Body of pancreas (tissue), 4 donors: ENCODE results near the gene IP6K3. TPM values are rescaled to one million over a fixed set of nuclear protein-coding genes. Genes with fewer than 3 reads are reported as not detected.
A peak's percentile ranks its signal among the peaks of the same experiment; 100 is the strongest.

Experiments
- ATAC-seq: fragments of 150-250 bp; one replicate; pipeline ENCODE4 v1.9.1; 2016
- DNase-seq, 4 donors: peaks; one replicate each; pipeline ENCODE4 v3.0.0-alpha.2; 2019
- H3K27ac ChIP-seq, 4 donors: fragments of 200-600 bp; sonication (generic); 1 replicate in 3 of 4; 2 replicates in 1 of 4; pipeline versions ENCODE4 v1.5.1 to v1.6.1; 2016 to 2019; ENCODE audit warnings: mild to moderate bottlenecking in 1 of 4, mixed read lengths in 1 of 4, moderate library complexity in 1 of 4
- H3K27me3 ChIP-seq, 2 donors: fragments of 200-600 bp; sonication (generic); one replicate each; pipeline ENCODE4 v1.6.0; 2016; ENCODE audit warnings: mild to moderate bottlenecking in 1 of 2
- H3K36me3 ChIP-seq, 2 donors: fragments of 200-600 bp; sonication (generic); replicated peaks in 1 of 2; 2 replicates each; pipeline ENCODE4 v1.5.1; 2016; ENCODE audit warnings: low read depth in 2 of 2; ENCODE audit not compliant: insufficient read depth in 1 of 2
- H3K4me1 ChIP-seq: fragments of 200-600 bp; sonication (generic); one replicate; pipeline ENCODE4 v1.6.0; 2016
- H3K4me3 ChIP-seq, 2 donors: fragments of 200-600 bp; sonication (generic); 1 replicate in 1 of 2; 2 replicates in 1 of 2; pipeline ENCODE4 v1.5.1; 2016 to 2019
- H3K9me3 ChIP-seq, 3 donors: fragments of 200-600 bp; sonication (generic); 1 replicate in 2 of 3; 2 replicates in 1 of 3; pipeline ENCODE4 v1.5.1; 2016
- CTCF ChIP-seq, 7 experiments: fragments of 450-650 bp in 4 of 7; fragments of 200-600 bp in 3 of 7; sonication (generic) in 3 of 7; IDR thresholded peaks; one replicate each; pipeline ENCODE4 v1.5.1; 2016 to 2019; ENCODE audit warnings: antibody characterized with exemption in 7 of 7
- POLR2A ChIP-seq, 3 donors: fragments of 450-650 bp; IDR thresholded peaks; one replicate each; pipeline ENCODE4 v1.6.1; 2016; ENCODE audit warnings: antibody characterized with exemption in 3 of 3, mild to moderate bottlenecking in 2 of 3
- WGBS, 2 donors: methylation state at CpG; one replicate each; pipeline ENCODE4 v1.1.5; 2017; 5-methylcytosine and 5-hydroxymethylcytosine counted together
- intact Hi-C: fragments of 100-400 bp; cut with DNase I; formaldehyde crosslinking; loops from one replicate; pipeline ENCODE4 v1.15.1; 2023
- total RNA-seq, 2 donors: library from RNA; depleted of rRNA; stranded (reverse); fragments of >200 nt; gene quantifications; one replicate each; pipeline ENCODE4 v1.1.0, GENCODE V29; 2016

Gene IP6K3
- total RNA-seq: not detected

- DNase-seq (no peak), ATAC-seq (no peak)
- Histone ChIP-seq H3K36me3 (no peaks in the 10 kb centered on the region), H3K27me3 (no peaks in the 10 kb centered on the region), H3K4me3 (no peak within 1 kb of the TSS), H3K27ac (no peak within 1 kb of the TSS), H3K4me1 (peaks cover 13% of the 10 kb centered on the region), H3K9me3 (no peaks in the 10 kb centered on the region)
- no peak for TF ChIP-seq CTCF (IDR thresholded peaks at IDR 0.05)
- peak in 1 of 3 donors; percentile 10 for TF ChIP-seq POLR2A (IDR thresholded peaks at IDR 0.05)
- intact Hi-C loops: no loop called here
- 20 to 64% methylated on average over 2 to 8 of the region's 10 CpGs for WGBS, 2 donors
Observed at GRCh38 chr6:33746651-33747100, at the start of gene IP6K3. Gene IP6K3 (minus strand): TSS chr6:33746905. CDS start chr6:33735476, 11,429 bp downstream.

DNA sequence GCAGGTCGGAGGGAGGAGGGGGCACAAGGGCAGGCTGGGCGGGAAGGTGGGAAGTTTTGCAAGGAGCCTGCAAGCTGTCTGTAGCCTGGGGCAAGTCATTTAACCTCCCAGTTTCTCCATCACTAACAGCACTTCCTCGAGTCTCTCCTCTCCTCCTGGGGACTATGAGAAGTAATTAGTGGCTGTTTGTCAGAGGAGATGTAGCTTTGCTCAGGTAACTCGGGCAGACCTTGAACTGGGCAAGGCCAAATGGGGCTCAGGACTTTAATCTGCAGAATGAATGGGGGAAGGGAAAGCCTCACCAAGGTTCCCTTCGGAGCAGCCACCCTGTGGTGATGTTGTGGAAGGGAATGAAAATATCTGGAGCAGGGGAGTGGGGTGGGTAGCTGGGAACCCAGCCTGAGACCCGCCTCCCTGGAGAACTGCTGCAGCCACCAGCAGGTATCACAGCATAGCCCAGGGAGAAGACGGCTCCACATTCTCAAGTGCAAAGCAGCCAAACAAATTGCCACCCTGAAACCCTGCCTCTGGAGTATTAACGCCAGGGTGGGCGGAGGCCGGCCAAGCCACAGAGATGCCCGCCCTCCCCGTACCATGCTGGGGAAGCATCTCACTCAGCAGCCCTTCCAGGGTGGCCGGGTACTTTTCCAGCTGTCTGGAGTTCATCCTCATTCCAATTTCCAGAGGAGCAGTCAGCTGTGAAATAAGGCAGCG is 48.4 kb upstream of the IP6K3 start:
- Histone ChIP-seq H3K9me3 (no peaks in the 10 kb centered on the region), H3K27me3 (no peaks in the 10 kb centered on the region), H3K4me1 (no peaks in the 10 kb centered on the region), H3K27ac (no peak overlapping the region), H3K4me3 (no peak overlapping the region), H3K36me3 (no peaks in the 10 kb centered on the region)
- ATAC-seq (no peak), DNase-seq (no peak)
- 49% methylated on average over 10 to 14 of the region's 14 CpGs for WGBS, 2 donors
- no peak for TF ChIP-seq POLR2A (IDR thresholded peaks at IDR 0.05)
- TF ChIP-seq CTCF (IDR thresholded peaks at IDR 0.05): no peak
- intact Hi-C loops: no loop called here

GRCh38 chr6:33792981-33793380 is 46.3 kb upstream of the IP6K3 start:
- intact Hi-C loops: no loop called here
- Histone ChIP-seq H3K27ac (no peak overlapping the region), H3K4me3 (no peak overlapping the region), H3K4me1 (peaks cover 6% of the 10 kb centered on the region), H3K9me3 (no peaks in the 10 kb centered on the region), H3K27me3 (no peaks in the 10 kb centered on the region), H3K36me3 (no peaks in the 10 kb centered on the region)
- no peak for ATAC-seq
- no peak for DNase-seq
- 43 to 44% methylated on average over 10 of the region's 10 CpGs for WGBS, 2 donors
- TF ChIP-seq POLR2A (IDR thresholded peaks at IDR 0.05) (no peak), CTCF (IDR thresholded peaks at IDR 0.05) (no peak)

- Histone ChIP-seq H3K4me1 (peaks cover 20% of the 10 kb centered on the region), H3K9me3 (no peaks in the 10 kb centered on the region), H3K36me3 (no peaks in the 10 kb centered on the region), H3K4me3 (no peak overlapping the region), H3K27me3 (no peaks in the 10 kb centered on the region), H3K27ac (no peak overlapping the region)
- DNase-seq (no peak), ATAC-seq (no peak)
- 61 to 69% methylated on average over 7 of the region's 7 CpGs for WGBS, 2 donors
- intact Hi-C loops: no loop called here
- no peak for TF ChIP-seq POLR2A (IDR thresholded peaks at IDR 0.05)
- TF ChIP-seq CTCF (IDR thresholded peaks at IDR 0.05): no peak
Observed at GRCh38 chr6:33791620-33792019, 44.9 kb upstream of the IP6K3 start.

- ATAC-seq (no peak), DNase-seq (no peak)
- Histone ChIP-seq H3K36me3 (no peaks in the 10 kb centered on the region), H3K9me3 (no peaks in the 10 kb centered on the region), H3K27me3 (no peaks in the 10 kb centered on the region), H3K4me3 (no peak overlapping the region), H3K27ac (no peak overlapping the region), H3K4me1 (peaks cover 27% of the 10 kb centered on the region)
- intact Hi-C loops: no loop called here
- 89 to 92% methylated on average over 5 of the region's 5 CpGs for WGBS, 2 donors
- no peak for TF ChIP-seq POLR2A (IDR thresholded peaks at IDR 0.05)
- no peak for TF ChIP-seq CTCF (IDR thresholded peaks at IDR 0.05)
Observed at GRCh38 chr6:33790910-33791309, 44.2 kb upstream of the IP6K3 start.
